SH-SY5Y (cell line): Measurements from ENCODE around the gene PDCD1.

ENCODE experiments used
- GATA2 ChIP-seq: IDR thresholded peaks from 2 replicates; pipeline ENCODE4 v1.6.1; 2011; ENCODE audit warnings: mild to moderate bottlenecking, low read depth, low read length
- GATA3 ChIP-seq: IDR thresholded peaks from 2 replicates; pipeline ENCODE4 v1.6.1; 2011; ENCODE audit warnings: low read depth, mild to moderate bottlenecking, low read length, moderate library complexity

PDCD1 gene

DNA sequence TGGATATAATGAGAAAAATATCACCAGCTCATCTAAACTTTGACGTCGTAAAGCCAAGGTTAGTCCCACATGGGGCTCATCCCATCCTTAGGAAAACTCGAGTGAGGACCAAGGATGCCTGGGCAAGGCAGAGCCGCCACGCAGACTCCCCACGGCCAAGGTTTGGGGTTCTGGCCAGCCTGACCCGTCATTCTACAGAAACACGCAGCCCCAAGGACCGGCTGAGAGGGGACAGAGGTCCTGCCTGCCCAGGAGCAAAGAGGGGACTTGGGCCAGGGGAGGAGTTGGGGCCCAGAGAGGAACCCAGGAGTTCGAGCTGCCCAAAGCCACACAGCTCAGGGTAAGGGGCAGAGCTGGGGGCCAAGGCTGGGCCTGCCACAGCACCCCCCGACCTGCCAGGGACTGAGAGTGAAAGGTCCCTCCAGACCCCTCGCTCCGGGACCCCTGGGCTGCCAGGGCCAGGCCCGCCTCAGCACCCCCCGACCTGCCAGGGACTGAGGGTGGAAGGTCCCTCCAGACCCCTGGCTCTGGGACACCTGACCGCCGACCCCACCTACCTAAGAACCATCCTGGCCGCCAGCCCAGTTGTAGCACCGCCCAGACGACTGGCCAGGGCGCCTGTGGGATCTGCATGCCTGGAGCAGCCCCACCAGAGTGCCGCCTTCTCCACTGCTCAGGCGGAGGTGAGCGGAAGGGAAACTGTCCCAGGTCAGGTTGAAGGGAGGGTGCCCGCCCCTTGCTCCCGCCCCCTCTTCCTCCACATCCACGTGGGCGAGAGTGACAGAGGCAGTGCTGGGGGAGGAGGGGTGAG, at the start of gene PDCD1:
PDCD1 (minus strand) TSS at position 689 of the 811 bp plus-strand sequence; CDS start at position 633, 56 bp downstream.
- no peak for TF ChIP-seq GATA2

GRCh38 chr2:241906826-241907570, 48.3 kb upstream of the PDCD1 start:
- TF ChIP-seq GATA2 (no peak), GATA3 (no peak)

GRCh38 chr2:241905716-241906377, 47.2 kb upstream of the PDCD1 start:
- TF ChIP-seq GATA3 (no peak), GATA2 (no peak)

DNA sequence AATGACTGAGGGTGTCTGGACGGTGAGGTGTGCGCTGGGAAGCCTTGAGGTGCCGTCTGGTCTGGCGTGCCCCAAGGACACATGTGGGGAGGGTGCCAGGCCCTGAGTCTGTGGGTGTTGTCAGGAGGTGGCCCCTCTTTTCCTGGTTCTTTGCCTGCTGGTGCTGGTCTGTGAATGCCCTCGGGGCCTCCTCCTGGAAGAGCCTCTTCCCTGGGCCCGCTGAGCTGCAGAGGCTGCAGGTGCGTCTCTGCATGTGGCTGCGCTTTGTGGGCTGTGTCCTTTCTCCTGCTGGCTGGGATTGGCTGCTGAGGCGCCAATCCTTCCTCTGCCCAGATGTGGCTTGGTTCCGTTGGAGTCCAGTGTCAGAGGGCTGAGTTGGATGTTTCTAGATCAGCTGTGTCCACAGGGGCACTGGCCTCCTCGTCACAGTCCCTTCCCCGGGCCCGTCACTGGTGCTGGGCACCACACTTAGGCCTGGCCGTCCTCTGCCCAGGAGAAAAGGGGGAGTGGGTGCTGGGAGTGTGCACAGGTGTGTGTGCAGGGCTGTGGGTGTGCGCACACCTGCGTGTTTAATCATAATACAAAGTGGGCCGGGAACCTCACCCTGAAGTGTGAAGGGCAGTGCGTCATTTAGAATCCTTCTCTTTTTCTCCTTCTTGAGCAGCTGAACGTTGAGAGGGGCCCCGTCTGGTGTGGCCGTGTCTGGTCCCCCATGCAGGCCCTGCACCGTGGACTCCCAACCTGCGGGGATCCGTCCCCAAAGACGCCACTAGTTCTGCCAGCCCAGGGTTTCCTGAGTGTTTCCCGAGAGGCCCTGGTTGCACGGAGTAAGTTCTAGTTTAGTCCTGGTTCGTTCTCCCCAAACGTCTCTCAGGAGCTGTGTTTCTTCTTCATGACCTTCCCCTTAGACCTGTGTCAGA, 46.4 kb upstream of the PDCD1 start:
- TF ChIP-seq GATA3 (no peak), GATA2 (no peak)

GRCh38 chr2:241904011-241904718, 45.5 kb upstream of the PDCD1 start:
- TF ChIP-seq GATA2 (no peak), GATA3 (no peak)

DNA sequence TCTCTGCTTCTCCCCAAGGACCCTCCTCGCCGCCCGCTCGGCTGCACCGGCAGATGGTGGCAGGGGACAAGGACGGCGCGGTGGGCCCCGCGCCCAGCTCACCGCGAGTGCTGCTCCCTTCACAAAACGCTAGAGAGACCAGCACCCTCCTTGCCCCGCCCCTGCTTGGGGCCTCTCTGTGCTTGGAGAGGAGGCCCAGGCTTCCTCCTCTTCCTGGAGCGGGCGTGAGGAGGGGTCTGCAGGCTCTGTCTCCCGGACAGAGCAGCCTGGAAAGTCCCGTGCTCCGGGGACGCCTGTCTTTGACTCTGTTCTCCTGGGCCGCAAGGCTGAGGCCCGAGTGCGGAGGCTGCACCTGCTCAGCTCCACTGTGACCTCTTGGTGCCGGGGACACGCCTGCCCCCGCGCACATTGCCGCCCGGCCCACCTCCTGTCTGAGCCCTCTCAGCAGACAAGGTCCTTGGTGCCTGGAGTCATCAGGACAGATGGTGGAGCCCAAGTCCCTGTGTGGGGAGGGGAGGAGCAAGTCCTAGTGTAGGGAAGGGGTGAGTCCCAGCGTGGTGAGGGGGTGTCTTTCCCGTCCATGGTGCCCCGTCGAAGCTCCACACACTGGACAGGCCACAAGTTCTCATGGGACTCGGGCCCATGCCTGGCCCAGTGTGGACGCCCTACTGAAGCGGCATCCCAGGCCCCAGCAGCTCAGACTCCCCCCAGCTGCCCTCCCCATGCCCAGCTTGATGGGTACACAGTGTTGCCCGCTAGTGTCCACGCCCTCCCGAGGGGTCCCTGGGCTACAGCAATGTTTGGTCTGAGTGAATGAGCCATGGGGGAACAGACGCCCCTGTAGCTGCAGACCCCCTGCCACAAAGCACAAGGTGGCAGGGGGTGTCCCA, 44.7 kb upstream of the PDCD1 start:
- TF ChIP-seq GATA3, result no peak
- no peak for TF ChIP-seq GATA2

- no peak for TF ChIP-seq GATA3
- TF ChIP-seq GATA2, result no peak
Measured at GRCh38 chr2:241902357-241902991, 43.8 kb upstream of the PDCD1 start.

- no peak for TF ChIP-seq GATA3
- no peak for TF ChIP-seq GATA2
Measured at GRCh38 chr2:241901500-241902351, 43.0 kb upstream of the PDCD1 start.

DNA sequence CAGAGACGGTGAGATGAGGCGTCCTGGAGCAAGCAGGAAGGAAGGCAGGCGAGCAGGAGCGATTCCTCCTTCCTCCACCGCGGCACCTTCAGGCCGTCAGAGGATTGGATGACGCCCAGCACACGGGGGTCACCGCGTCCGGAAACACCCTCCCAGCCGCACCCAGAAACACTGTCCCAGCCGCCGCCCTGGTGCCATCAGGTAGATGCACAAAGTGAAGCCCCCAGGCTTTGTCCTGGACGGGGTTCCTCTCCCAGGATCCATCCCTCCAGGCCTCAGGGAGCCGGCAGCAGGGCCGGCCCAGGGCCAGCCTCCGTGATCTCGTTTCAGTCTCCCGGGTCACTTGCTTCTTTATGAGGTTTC, 42.3 kb upstream of the PDCD1 start:
- TF ChIP-seq GATA3 (no peak), GATA2 (no peak)

DNA sequence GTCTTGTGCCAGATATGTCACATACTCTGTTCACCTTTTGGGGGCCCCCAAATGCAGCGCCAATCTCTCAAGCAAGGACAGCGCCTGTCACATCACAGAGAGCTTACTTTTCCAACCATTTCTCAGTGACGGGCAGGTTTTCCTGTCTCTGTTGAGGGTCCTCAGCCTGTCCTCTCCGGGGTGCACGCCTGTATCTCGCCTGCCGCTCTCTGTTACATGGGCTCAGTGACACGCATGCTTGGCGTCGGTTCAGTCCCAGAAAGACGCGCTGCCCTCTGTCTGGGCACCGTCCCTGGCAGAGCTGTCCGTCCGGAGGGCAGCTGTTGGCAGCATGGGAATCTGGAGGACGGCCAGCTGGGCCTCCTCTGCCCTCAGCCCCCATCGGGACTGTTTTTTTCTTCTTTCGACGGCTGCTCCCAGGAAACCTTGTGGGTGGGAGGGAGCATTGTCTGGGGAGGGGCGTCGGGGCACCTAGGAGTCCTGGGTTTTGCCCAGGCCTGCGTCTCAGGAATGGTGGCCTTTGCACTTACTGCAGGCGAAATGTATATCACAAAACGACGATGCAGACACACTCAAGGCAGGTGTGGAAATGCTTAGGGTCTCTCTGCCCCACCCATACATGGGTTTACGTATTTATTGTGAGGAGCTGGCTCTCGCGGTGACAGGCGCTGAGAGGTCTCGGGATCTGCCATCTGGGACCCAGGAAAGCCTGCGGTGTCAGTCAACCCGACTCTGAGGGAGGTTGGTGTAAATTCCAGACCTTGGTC, 41.7 kb upstream of the PDCD1 start:
- TF ChIP-seq GATA2 (no peak), GATA3 (no peak)
